ENCODE results near the gene SEC22A.
"Not testable (repeated sequence)": the region's sequence is repeated elsewhere in the genome, so short reads cannot be mapped to it uniquely, and the experiment has no call there.

SEC22A gene

DNA sequence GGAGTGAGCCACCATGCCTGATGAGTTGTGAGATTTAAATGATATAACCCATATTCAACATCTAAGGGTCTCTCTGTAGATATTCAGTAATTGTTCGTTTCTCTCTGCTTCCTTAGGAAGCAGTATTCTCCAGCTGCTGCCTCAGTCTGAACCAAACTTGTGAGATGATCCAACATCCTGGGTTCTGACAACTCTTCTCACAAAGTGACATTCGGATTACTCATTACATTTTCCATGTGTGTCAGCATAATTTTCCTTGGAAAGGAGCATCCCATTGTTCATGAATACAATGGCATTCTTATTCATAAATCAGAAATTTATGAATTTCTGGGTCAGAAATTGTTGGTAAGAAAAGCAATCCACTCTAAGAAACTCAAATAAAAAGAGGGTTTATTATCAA is 15.0 kb upstream of the SEC22A start:
- no peak for DNase-seq

DNA sequence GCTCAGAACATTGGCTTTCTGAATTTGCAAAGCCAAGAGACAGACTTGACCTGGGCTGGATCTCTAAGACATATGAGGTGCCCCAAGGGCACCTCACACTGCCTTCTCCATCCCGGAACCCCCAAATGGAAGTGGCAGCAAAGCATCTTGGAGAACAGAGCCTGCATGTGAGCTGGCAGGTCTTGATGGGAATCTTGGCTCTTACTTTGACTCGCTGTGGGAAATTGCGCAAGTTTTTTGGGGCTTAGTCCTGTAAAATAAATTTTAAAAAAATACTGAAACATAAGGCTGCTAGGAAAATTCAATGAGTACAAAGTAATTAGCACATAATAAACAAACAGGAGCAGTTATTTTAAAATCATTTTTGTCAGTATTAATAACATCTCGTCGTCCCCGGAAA is 13.7 kb upstream of the SEC22A start:
- no peak for DNase-seq

DNA sequence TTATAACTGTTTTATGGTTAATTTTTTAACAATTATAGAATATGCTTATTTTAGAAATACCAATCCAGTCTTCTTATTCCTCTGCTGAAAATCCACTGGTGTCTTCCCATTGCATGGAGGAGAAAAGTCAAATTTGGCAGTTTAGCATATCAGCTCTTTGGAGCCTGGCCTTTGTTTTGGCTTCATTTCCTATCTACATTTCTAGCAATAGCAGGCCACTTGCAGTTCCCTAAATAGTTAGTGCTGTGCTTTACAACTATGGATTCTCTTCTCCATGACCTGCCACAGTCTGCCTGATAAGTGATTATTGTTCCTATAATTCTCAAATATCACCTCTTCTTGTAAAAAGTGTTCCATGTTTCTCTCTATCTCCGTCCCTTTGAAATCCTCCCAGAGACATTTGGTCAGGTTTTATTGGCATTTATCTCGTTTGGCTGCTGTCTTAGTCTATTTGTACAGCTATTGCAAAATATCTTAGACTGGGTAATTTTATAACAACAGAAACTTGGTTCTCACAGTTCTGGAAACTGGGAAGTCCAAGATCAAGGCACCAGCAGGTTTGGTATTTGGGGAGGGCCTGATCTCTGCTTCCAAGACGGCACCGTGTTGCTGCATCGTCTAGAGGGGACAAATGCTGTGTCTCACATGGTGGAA is 8.2 kb upstream of the SEC22A start:
- DNase-seq = no peak

DNA sequence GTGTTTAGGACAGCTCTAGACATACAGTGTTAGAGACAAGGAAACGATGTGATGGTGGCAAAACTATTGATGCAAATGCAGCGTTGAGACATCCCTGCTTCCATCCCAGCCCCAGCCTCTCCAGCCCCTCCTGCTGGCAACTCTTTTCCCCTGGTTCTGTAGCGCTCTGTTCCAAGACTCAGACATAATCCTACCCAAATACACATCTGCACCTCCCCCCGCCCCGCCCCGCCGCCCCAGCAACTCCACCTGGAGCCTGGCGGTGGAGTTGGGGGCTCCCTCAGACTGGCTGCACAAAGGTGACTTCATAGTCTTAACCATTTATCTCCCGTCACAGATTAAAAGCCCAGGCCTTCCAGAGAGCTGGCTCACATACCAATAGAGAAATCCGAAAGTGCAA is 7.2 kb upstream of the SEC22A start:
- DNase-seq = no peak

DNA sequence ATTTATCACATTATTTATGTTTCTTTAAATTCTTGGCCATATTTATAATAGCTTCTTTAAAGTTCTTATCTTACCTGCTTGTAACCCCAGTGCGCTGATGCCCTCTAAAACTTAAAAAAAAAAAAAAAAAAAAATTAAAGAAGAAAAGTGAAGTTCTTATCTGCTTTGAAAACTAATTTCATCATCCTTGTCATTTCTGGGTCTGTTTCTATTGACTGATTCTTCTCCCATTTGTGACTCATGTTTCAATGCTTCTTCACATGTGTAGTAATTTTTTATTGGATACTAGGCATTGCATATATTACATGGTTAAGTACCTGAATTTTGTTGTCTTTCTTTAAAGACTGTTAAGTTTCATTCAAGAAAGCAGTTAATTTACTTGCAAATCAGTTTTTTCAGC is 3.4 kb upstream of the SEC22A start:
- DNase-seq = no peak

DNA sequence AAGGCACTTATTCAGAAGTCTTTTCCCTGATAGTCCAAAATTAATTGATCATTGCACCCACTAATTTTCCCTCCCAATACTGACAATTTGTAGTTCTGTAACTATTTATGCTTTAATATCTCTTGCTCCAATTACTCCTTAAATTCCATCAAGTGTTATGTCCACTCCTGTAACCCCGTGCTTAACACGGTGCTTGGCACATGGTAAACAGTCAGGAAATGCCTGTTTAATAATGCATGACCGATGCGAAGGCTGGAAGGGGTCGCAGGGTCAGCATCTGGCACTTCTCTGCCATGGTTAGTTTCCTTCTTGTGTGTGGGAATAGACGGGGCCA is 553 bp upstream of the SEC22A start:
- DNase-seq = no peak

DNA sequence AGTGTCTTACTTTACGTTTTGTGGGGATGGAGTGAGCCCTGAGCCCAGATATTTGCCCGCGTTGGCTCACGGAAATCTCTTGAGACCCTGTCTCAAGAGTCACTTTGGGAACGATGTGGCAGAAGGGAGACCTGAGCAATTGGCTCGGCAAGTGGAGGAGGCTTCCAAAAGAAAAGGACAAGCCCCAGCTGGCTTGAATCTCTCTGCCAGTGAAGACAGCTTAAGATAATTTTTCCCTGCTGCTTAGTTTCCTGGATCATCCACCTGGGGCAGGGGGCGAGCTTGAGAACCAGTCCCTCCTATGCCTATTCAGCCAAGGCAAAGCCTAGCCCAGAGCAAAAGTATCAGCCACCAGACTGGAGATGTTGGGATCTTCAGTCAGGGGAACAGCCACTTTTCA is 708 bp downstream of the SEC22A start:
- DNase-seq = no peak

DNA sequence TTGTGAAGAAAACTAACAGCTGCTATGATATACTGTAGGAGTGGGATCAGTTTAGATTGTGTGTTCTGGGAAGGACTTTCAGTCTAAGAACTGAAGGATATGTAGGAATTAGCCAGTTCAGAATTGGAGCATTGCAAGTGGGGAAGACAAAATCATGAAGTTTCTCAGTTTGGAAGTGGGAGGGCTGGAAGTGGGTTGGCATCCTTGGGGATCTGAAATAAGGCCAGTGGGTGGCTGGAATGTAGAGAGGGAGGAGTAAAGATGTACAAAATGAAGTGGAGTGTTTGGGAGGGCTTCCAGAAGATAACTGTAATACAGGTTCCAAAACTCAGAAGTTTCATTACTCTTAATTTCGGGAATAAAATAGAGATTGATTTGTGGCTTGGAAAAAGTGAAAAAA is 17.2 kb downstream of the SEC22A start:
- DNase-seq = no peak

DNA sequence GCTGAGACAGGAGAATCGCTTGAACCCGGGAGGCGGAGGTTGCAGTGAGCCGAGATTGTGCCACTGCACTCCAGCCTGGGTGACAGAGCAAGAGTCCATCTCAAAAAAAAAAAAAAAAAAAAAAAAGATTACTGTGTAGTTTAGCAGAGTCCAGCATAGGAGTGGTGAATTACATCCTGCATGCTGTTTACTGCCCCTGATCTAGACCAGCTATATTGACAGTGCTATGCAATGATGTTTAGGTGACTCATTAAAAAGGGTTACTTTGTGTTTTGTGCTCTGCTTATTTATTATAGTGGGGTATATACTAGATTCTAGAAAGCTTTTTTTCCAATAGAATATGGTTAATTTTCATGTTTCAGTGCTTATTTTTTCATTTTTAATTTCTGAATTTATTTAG is 19.6 kb downstream of the SEC22A start:
- DNase-seq = not testable (repeated sequence)

DNA sequence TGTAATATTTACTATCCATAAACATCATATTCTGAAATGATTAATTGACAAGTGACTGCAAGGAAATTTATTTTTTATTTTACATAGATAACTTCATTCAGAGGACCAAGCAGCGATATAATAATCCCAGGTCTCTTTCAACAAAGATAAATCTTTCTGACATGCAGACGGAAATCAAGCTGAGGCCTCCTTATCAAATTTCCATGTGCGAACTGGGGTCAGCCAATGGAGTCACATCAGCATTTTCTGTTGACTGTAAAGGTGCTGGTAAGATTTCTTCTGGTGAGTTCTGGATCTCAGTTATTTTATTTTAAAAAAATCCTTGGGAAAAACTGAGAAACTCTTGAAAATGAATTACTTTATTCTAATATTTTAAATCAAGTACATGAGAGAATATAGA is 23.3 kb downstream of the SEC22A start:
- no peak for DNase-seq

DNA sequence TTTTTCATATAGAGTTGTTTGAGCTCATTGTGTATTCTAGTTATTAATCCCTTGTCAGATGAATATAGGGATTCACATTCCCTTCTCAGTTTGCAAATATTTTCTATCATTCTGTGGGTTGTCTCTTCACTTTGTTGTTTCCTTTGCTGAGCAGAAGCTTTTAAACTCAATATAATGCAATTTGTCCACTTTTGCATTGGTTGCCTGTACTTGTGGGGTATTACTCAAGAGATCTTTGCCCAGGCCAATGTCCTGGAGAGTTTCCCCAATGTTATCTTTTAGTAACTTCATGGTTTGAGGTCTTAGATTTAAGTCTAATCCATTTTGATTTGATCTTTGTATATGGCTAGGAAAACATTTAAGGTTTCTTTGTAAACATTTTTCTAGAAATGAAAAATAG is 24.8 kb downstream of the SEC22A start:
- DNase-seq = no peak

DNA sequence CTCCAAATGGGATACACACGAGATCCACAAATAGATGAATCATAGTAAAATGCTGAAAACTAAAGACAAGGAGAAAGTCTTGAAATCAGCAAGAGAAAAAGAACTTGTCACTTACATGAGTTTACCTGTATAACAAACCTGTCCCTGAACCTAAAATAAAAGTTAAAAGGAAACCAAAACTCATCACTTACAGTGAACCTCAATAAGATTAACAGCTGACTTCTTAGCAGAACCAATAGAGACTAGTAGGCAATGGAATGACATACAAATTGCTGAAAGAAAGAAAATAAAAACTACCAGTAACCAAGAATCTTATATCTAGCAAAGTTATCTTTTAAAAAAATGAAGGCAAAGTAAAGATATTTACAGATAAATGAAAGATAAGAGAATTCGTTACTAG is 27.4 kb downstream of the SEC22A start:
- no peak for DNase-seq

DNA sequence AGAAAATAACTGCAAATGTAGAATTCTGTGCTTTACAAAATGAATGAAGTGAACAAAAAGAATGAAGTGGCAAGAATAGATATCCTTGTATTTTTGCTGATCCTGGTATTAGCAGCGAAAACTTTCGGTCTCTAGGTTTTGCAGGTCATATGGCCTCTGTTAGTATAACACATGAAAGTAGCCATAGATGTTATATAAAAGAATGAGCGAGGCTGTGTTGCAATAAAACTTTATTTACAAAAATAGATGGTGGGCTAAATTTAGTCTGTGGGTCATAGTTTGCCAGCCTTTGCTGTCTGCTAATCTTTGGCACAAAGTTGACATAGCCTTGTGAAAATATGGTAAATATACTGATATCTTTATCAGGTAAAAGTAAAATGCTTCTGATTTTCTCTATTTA is 35.2 kb downstream of the SEC22A start:
- DNase-seq = no peak

DNA sequence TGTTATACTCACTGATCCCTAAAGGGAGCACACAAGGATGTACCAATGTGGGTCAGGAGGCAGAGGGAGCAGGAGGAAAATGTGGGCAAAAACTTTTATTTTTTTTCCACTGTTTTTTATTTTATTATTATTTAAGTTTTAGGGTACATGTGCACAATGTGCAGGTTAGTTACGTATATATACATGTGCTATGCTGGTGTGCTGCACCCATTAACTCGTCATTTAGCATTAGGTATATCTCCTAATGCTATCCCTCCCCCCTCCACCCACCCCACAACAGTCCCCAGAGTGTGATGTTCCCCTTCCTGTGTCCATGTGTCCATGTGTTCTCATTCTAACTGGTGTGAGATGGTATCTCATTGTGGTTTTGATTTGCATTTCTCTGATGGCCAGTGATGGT is 37.4 kb downstream of the SEC22A start:
- DNase-seq = not testable (repeated sequence)

DNA sequence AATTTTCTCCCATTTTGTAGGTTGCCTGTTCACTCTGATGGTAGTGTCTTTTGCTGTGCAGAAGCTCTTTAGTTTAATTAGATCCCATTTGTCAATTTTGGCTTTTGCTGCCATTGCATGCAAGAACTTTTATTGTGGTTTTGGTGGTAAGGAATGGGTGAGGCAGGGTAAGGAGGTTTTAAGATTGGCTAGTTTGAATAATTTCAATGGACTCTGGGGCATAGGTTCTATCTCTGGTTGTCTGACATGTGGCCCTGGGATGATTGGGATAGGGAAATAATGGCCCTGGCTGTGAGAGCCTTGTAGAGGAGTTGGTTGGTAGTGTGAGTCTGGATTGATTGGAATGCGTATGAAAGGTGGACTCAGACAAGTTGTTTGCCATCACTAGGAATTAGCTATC is 38.0 kb downstream of the SEC22A start:
- no peak for DNase-seq

DNA sequence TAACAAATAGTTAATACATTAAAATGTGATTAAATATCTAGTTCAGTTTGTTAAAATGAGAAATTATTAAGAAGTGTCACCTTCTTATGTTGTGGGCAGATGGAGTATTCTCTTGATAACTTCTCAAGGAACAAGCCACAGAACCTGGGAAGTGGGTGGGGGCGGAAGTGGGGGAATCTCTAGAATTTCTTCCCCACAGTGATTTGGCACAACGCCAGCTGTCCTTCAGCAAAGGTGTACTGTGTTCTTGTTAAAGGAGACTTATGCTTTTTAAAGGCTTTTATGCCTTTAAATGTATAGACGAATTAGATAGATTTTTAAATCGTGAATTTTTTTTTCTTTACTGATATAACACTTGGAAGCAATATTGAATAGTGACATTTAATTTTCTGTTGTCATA is 42.4 kb downstream of the SEC22A start:
- DNase-seq = no peak

DNA sequence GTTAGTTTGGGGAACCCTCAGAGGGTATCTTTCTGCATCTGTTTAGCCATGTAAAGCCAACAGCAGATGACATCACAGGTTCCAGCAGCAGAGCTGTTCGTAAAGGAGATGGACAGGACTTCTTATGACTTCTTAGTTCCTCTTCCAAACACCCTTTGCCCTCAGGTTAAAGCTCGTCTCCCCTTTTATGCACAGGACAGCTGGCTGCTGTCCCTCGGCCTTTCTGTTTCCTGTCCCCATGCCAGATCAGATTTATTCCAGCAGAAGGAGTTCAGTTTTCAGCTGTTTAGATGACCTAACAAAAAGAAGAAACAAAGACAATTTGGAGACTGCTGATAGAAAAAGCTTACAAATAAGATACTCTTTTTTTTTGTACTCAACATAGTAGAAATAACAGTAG is 45.1 kb downstream of the SEC22A start:
- DNase-seq = no peak

DNA sequence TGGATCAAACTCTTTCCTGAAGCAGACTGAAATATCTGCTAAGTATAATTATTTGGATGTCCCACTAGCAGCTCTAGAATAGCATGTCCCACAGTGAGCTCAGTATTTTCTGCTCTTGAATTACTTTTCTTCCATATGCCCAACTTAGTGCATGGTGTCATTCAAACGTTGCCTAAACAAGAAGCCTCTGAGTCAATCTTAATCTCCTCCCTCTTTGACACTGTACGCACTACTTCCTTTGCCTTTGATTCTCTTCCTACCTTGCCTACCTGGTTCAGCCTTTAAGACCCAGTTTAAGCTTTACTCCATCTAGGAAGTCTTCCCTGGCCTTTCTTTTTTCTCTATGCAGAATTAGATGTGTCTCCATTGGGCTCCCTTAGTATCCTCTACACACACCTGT is 54.5 kb downstream of the SEC22A start:
- no peak for DNase-seq

DNA sequence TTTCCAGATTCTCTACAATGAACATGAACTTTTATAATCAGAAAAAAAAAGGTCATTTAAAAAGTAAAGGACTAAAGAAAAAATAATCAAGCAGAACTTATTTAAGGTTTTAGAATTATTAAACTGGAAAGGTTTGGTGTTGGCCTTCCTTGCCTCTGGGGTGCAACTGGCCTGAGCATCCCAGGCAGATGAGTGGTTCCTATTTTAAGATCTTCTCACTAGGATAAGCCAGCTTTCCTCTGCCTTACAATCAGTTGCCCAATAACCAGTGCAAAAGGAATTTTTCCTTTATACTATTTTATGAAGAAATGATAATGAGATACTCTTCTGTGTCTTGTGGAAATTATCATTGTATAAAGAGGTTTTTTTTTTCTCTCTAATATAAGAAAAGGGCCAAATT is 56.6 kb downstream of the SEC22A start:
- no peak for DNase-seq

DNA sequence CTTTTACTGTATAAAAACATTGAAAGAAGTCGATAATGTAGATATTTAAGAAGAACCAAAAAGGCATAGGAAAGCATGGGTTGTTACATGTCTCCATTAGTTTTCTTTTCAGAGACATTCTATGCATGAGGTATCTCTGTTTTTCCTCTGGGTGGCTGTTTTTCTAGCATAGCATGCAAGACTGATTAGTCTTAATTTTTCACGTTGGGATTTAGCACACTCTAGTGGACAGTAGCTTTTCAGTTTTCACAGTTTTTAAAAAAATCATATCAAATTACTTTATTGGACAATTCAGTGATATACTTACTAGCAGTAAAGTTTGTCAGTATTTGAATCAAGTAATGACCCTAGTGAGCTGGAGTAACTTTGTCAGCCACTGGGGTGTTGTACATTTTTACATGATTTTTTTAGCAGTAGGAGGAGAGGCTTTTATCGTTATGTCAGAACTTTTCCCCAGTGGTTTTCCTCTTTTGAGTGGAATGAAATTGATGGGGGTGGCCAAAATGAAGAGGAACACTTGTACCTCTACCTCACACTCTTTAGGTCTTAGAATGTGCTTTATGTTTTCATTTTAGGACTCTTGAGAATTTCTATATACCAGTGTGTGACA is 57.2 kb downstream of the SEC22A start:
- no peak for DNase-seq

DNA sequence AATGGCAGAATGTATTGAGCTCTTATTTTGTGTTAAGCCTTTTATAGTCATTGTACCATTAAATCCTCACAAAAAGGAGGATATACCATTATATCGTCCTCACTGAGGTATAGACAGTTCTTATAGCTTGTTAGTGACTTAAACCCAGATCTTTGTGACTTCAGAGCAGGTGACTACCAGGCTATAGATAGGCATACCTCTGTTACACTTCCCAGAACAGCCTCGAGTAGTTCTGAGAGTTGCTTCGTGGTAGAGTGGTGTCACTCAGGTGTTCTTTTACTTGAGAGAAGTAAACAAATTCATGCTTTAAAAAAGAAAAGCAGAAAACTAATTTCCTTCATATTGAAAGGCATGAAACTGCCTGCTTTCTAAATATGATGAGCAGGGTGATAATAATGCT is 59.9 kb downstream of the SEC22A start:
- no peak for DNase-seq

DNA sequence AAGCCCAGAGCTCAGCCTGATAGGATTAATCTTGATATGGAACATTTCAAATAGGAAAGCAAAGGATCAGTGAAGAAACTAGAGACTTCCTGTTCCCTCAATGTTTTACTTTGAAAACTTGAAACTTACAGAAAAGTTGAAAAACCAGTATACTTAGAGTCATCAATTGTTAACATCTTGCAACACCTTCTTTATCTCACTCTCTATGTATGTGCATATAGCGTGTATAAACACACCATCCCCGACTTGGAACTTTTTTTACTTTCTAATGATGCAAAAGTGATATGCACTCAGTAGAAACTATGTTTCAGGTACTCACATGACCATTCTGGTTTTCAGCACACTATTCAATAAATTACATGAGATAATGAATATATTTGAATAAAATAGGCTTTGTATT is 60.5 kb downstream of the SEC22A start:
- DNase-seq = no peak

DNA sequence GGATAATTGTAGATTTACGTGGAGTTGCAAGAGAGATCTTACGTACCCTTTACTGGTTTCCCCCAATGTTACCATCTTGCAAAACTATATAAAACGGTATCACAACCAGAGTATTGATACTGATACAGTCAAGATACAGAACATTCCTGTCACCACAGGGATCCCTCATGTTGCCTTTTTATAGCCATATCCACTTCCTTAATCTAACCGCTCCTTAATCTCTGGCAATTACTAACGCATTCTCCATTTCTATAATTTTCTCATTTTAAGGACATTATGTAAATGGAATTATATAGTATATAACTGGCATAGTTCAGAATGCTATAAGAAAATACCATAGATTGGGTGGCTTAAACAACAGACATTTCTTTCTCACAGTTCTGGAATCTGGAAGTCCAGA is 61.1 kb downstream of the SEC22A start:
- no peak for DNase-seq

DNA sequence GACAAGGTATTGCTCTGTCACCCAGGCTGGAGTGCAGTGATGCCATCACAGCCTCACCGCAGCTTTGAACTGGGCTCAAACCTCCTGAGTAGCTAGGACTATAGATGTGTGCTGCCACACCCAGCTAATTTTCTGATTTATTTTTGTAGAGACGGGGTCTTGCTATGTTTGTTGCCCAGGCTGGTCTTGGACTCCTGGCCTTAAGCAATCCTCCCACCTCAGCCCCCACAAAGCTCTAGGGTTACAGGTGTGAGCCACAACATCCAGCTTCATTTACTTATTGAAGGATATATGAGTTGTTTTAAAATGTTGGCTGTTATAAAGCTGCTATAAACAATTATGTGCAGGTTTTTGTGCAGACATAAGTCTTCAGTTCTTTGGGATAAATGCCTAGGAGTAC is 62.2 kb downstream of the SEC22A start:
- DNase-seq = no peak

DNA sequence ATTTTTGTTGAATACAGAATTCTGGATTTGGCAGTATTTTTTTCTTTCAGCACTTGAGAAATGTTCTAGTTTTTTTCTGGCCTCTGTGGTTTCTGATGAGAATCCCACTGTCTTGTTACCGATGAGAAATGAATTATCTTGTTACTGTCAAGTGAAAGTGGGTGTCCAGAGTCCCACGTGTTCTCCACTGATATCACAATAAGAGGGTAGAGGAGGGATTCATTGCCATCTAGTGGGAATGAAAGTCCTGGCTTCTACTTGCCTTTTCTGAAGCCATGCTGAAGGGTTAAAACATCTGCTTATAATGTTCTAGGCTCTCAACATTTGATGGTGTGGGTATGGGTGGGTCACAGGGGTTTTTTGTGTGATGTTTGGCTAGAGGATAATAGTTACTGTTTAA is 66.1 kb downstream of the SEC22A start:
- no peak for DNase-seq

DNA sequence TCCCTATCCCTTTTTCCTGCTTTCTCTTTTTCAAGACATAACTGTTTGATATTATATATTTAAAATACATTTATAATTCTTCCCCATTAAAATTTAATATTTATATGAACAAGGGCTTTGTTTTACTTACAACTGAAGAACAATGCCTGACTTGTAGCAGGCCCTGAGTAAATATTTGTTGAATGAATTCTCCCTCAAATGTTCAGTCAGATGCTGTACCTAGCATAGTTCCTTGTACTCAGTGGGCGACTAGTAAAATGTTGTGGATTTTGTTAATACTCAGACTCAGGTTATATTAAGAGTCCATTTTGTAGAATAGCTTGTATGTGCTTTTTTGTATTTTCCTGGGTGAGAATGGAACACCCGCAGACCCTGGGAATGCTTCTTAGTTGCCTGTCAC is 69.1 kb downstream of the SEC22A start:
- no peak for DNase-seq
